ENCODE results near the gene GFI1.
"Not testable (repeated sequence)": the region's sequence is repeated elsewhere in the genome, so short reads cannot be mapped to it uniquely, and the experiment has no call there.

- TF ChIP-seq CTCF (IDR thresholded peaks at IDR 0.05; ENCODE audit: insufficient read depth, low read length, poor library complexity, severe bottlenecking); EZH2phosphoT487 (conservative IDR thresholded peaks at IDR 0.05; ENCODE audit: low read length): not testable (repeated sequence)
Observed at GRCh38 chr1:92524944-92525590, 38.3 kb upstream of the GFI1 start.
